HG03565 (cell line): ENCODE results near the gene RELCH.
"Not testable (repeated sequence)": the region's sequence is repeated elsewhere in the genome, so short reads cannot be mapped to it uniquely, and the experiment has no call there.

Experiments
- ATAC-seq: cut with Tn5 transposase; IDR thresholded peaks from one replicate; pipeline ENCODE4 v1.9.1; 2021; ENCODE audit warnings: mild to moderate bottlenecking, moderate library complexity; ENCODE audit not compliant: unreplicated experiment

RELCH gene

GRCh38 chr18:62186774-62187542, at the start of gene RELCH, which contains the start of gene PIGN:
Gene RELCH (plus strand): TSS chr18:62187255. CDS start chr18:62187506, 251 bp downstream.
Gene PIGN (minus strand): TSS chr18:62187056. CDS start chr18:62161353, 25,703 bp downstream.
- ATAC-seq: peak; percentile 83

GRCh38 chr18:62138461-62139235, 48.4 kb upstream of the RELCH start:
- ATAC-seq: no peak

- ATAC-seq: no peak
Measured at GRCh38 chr18:62140259-62140658, 46.8 kb upstream of the RELCH start.

GRCh38 chr18:62144338-62144737, 42.7 kb upstream of the RELCH start:
- no peak for ATAC-seq

- ATAC-seq: no peak
Measured at GRCh38 chr18:62151068-62151771, 35.8 kb upstream of the RELCH start.

GRCh38 chr18:62152844-62153243, 34.2 kb upstream of the RELCH start:
- ATAC-seq: peak; percentile 75

- ATAC-seq: no peak
Measured at GRCh38 chr18:62157843-62158242, 29.2 kb upstream of the RELCH start.

- no peak for ATAC-seq
Measured at GRCh38 chr18:62164310-62164709, 22.7 kb upstream of the RELCH start.

- no peak for ATAC-seq
Measured at GRCh38 chr18:62164855-62165487, 22.1 kb upstream of the RELCH start.

- ATAC-seq: no peak
Measured at GRCh38 chr18:62165583-62165982, 21.5 kb upstream of the RELCH start.

- not testable (repeated sequence) for ATAC-seq
Measured at GRCh38 chr18:62166524-62166923, 20.5 kb upstream of the RELCH start.

GRCh38 chr18:62170857-62171256, 16.2 kb upstream of the RELCH start:
- ATAC-seq: no peak

- no peak for ATAC-seq
Measured at GRCh38 chr18:62172298-62172697, 14.8 kb upstream of the RELCH start.

GRCh38 chr18:62175521-62175920, 11.5 kb upstream of the RELCH start:
- ATAC-seq: no peak

- ATAC-seq: no peak
Measured at GRCh38 chr18:62177271-62177670, 9.8 kb upstream of the RELCH start.

GRCh38 chr18:62179213-62179612, 7.8 kb upstream of the RELCH start:
- no peak for ATAC-seq

- ATAC-seq: no peak
Measured at GRCh38 chr18:62182220-62182619, 4.8 kb upstream of the RELCH start.

GRCh38 chr18:62183578-62184195, 3.4 kb upstream of the RELCH start:
- no peak for ATAC-seq

- no peak for ATAC-seq
Measured at GRCh38 chr18:62186499-62186773, 619 bp upstream of the RELCH start.

GRCh38 chr18:62187543-62188510, 772 bp downstream of the RELCH start:
- no peak for ATAC-seq
